ENCODE measurements around the gene ERF. TPM values are rescaled to one million over a fixed set of nuclear protein-coding genes. Genes with fewer than 3 reads are reported as not detected.

Gene ERF
- total RNA-seq, 1 experiment from 2014 or later = 17.0 TPM

DNA sequence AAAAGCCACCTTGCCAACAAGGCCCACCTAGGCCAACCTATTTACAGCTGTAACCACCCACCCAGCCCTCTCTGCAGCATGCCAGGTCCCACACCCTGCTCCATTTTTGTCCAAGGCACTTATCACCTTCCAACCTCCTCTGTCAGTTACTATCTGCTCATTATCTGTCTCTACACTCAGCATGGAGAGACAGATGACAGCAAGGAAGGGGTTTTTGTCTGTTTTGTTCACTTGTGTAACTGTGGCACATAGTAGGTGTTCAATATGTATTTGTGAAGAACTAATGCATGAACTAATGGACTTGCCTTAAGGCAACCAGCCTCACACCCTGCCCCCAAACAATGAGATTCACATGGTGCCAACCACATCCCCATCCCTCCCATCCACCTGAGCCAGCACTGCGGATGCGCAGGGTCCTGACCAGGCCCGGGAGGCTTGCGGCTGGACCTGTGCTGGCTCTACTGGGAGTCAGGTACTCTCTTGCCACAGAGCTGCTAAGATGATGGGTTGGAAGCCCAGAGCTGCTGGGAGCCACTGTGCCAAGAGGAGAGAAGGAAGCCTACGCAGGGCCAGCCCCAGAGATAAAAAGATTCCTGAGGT, 54.7 kb downstream of the ERF start:
- H3K9me3 ChIP-seq (ENCODE audit: low read length) = no peaks in the 10 kb centered on the region
- no peaks in the 10 kb centered on the region for H4K20me1 ChIP-seq (ENCODE audit: low read length)
- H3K79me2 ChIP-seq (ENCODE audit: low read length) = peaks cover 37% of the 10 kb centered on the region
- H3K4me1 ChIP-seq (ENCODE audit: insufficient read depth, low read length) = no peaks in the 10 kb centered on the region
- H3K27me3 ChIP-seq (ENCODE audit: low read length) = no peaks in the 10 kb centered on the region
- H3F3A ChIP-seq (ENCODE audit: low read length, unreplicated experiment) = no peaks in the 10 kb centered on the region
- no peak for ATAC-seq
- ChIA-PET CTCF (no interaction called here), POLR2A (ENCODE audit: unreplicated experiment) (no interaction called here)
- TF ChIP-seq, protein P1, sequence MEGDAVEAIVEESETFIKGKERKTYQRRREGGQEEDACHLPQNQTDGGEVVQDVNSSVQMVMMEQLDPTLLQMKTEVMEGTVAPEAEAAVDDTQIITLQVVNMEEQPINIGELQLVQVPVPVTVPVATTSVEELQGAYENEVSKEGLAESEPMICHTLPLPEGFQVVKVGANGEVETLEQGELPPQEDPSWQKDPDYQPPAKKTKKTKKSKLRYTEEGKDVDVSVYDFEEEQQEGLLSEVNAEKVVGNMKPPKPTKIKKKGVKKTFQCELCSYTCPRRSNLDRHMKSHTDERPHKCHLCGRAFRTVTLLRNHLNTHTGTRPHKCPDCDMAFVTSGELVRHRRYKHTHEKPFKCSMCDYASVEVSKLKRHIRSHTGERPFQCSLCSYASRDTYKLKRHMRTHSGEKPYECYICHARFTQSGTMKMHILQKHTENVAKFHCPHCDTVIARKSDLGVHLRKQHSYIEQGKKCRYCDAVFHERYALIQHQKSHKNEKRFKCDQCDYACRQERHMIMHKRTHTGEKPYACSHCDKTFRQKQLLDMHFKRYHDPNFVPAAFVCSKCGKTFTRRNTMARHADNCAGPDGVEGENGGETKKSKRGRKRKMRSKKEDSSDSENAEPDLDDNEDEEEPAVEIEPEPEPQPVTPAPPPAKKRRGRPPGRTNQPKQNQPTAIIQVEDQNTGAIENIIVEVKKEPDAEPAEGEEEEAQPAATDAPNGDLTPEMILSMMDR (conservative IDR thresholded peaks at IDR 0.05; ENCODE audit: low read depth, low read length) = no peak
- H3K9me2 ChIP-seq (replicated peaks; ENCODE audit: low read length) = no peaks in the 10 kb centered on the region
- no peak for DNase-seq
- intact Hi-C loops (cut with micrococcal nuclease) = no loop called here
- H3K4me3 ChIP-seq (ENCODE audit: low read length) = no peak overlapping the region
- BruUV-seq (replicated peaks) = no TSS peak
- no peak overlapping the region for H3K4me2 ChIP-seq (ENCODE audit: low read length)
- H3K9ac ChIP-seq (ENCODE audit: low read length) = no peak overlapping the region
- H2AFZ ChIP-seq (ENCODE audit: low read length) = no peak overlapping the region
- H3K27ac ChIP-seq (ENCODE audit: low read length) = no peak overlapping the region
- H3K36me3 ChIP-seq (ENCODE audit: low read depth, low read length) = peaks cover 5% of the 10 kb centered on the region; the same call in 1 of the 2 replicates

- Histone ChIP-seq H3K27ac (ENCODE audit: low read length) (no peak overlapping the region), H3K9me3 (ENCODE audit: low read length) (no peaks in the 10 kb centered on the region), H3K4me3 (ENCODE audit: low read length) (no peak overlapping the region), H3F3A (ENCODE audit: low read length, unreplicated experiment) (no peaks in the 10 kb centered on the region), H3K9ac (ENCODE audit: low read length) (no peak overlapping the region), H3K4me1 (ENCODE audit: insufficient read depth, low read length) (no peaks in the 10 kb centered on the region), H3K9me2 (replicated peaks; ENCODE audit: low read length) (no peaks in the 10 kb centered on the region), H3K79me2 (ENCODE audit: low read length) (peaks cover 31% of the 10 kb centered on the region; the same call in 1 of the 2 replicates), H3K27me3 (ENCODE audit: low read length) (no peaks in the 10 kb centered on the region), H3K36me3 (ENCODE audit: low read depth, low read length) (peaks cover 5% of the 10 kb centered on the region; the same call in 1 of the 2 replicates), H3K4me2 (ENCODE audit: low read length) (no peak overlapping the region), H4K20me1 (ENCODE audit: low read length) (no peaks in the 10 kb centered on the region), H2AFZ (ENCODE audit: low read length) (no peak overlapping the region)
- DNase-seq (no peak), ATAC-seq (no peak)
- TF ChIP-seq EZH2phosphoT487 (IDR thresholded peaks at IDR 0.05; ENCODE audit: borderline replicate concordance, low read length) = no peak
- TF ChIP-seq EZH2 (IDR thresholded peaks at IDR 0.05; ENCODE audit: low read length, unreplicated experiment) = no peak
- TF ChIP-seq, protein P1 (conservative IDR thresholded peaks at IDR 0.05; ENCODE audit: low read depth, low read length) = no peak
- ChIA-PET CTCF (no interaction called here), POLR2A (ENCODE audit: unreplicated experiment) (no interaction called here)
- BruUV-seq (replicated peaks) = no TSS peak
- intact Hi-C loops (cut with micrococcal nuclease) = no loop called here
Observed at GRCh38 chr19:42199440-42200115, 55.4 kb downstream of the ERF start.

Measured in PC-3 (cell line).